Camera-type eye (tissue), 1 donor: ENCODE results near the gene NRGN. TPM values are rescaled to one million over a fixed set of nuclear protein-coding genes. Genes with fewer than 3 reads are reported as not detected.

ENCODE experiments used
- total RNA-seq: library from RNA; depleted of rRNA; stranded (reverse); fragments of >200 nt; gene quantifications from one replicate; pipeline ENCODE4 v1.2.3, GENCODE V29; 2014

The NRGN gene
- 1.2 TPM for total RNA-seq

DNA sequence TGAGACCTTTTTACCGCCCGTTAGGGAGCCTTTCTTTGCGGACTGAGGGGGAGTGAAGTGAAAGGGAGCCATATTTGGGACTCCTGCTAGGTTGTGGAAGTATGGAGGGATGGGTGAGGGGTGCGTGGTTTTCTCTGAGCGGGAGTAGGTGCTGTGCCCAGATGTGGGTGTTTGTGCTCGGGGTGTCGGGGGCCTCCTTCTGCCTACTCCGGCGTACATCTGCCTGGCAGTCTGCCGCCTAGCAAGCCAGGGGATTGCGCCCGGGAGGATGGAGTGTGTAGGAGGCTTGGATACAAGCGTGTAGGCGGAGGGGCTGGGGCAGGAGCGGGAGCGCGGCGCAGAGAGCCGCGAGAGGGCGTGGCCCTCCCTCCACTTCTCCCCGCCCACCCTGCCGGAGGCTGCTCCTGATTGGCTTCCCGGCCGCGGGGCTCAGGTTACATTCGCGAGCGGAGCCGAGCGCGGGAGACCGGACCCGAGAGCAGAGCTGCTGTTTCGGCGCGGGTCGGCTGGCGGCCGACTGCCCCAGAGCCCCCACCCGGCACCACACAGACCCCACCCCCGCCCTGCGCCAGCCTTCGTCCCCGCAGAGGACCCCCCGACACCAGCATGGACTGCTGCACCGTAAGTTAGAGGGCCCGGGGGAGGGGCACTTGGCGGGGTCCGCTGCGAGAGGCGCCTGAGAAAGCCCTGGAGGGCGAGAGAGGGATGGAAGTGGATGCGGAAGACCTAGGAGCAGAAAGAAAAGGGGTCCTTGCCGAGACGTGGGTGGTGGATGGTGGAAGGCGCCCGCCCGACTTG, at the start of gene NRGN:
Gene NRGN (plus strand): TSS at position 464 of the 798 bp plus-strand sequence. CDS start 143 bp downstream, at position 607.

DNA sequence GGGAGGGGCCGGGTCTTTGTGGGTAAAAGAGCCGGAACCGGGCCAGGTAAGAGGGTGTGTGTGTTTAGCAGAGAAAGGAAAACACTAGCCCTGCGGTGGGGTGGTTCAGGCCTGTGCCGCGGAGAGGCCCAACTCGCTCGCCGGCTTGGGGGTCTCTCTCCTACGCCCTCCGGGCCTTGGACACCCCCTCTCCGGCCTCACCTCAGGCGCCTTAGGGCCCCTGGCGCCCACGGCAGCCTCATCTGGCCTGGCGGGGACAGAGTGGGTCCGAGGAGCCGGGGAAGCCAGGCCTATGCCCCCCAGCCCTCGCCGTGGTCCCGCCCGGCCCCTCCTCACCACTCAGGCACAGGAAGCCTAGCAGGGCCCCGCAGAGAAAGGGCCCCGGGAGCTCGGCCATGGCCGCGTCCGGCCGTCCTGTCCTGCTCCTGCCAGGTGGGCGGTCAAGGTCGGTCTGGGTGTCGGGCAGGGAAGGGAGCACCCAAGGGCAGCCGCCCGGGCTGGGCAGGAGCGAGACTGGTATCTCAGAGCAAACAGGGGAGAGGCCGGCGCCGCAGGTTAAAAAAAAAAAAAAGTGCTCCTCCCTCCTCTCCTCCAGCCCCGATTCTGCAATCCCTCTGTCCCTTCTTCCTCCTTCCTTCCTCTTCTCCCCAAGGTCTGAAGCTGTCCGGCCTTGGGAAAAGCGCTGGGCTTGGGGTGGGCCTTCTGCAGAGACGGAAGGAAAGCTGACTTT, 12.2 kb downstream of the NRGN start, which contains the start of gene VSIG2:
Gene VSIG2 (minus strand): TSS at position 515 of the 730 bp plus-strand sequence. CDS start 118 bp downstream, at position 397.

GRCh38 chr11:124762105-124762623, 22.4 kb downstream of the NRGN start, which contains the start of gene ESAM:
ESAM (minus strand) TSS chr11:124762290; CDS start chr11:124762154, 136 bp downstream.

Other genes with a start within 250 kb of the NRGN start
- gene OR8B12, start 196.3 kb upstream of the NRGN start, total RNA-seq, result not detected
- not detected for gene OR8A1, start 169.9 kb upstream of the NRGN start, total RNA-seq
- gene PANX3, start 128.5 kb upstream of the NRGN start, total RNA-seq, result not detected
- 24.1 TPM for gene TBRG1, start 117.1 kb upstream of the NRGN start, total RNA-seq
- gene SIAE, start 66.2 kb upstream of the NRGN start, total RNA-seq, result 7.4 TPM
- gene SPA17, start 66.0 kb upstream of the NRGN start, total RNA-seq, result 7.8 TPM
- 0.55 TPM for gene VSIG2, start 12.3 kb downstream of the NRGN start, total RNA-seq
- 25.6 TPM for gene ESAM, start 22.3 kb downstream of the NRGN start, total RNA-seq
- 36.9 TPM for gene MSANTD2, start 60.5 kb downstream of the NRGN start, total RNA-seq
- 17.6 TPM for gene ROBO3, start 125.5 kb downstream of the NRGN start, total RNA-seq
- gene ROBO4, start 157.9 kb downstream of the NRGN start, total RNA-seq, result 17.7 TPM
- not detected for gene HEPN1, start 179.3 kb downstream of the NRGN start, total RNA-seq
- 1.1 TPM for gene HEPACAM, start 196.1 kb downstream of the NRGN start, total RNA-seq
- gene CCDC15, start 214.3 kb downstream of the NRGN start, total RNA-seq, result 5.2 TPM